ENCODE data around the gene ARRB1.

DNA sequence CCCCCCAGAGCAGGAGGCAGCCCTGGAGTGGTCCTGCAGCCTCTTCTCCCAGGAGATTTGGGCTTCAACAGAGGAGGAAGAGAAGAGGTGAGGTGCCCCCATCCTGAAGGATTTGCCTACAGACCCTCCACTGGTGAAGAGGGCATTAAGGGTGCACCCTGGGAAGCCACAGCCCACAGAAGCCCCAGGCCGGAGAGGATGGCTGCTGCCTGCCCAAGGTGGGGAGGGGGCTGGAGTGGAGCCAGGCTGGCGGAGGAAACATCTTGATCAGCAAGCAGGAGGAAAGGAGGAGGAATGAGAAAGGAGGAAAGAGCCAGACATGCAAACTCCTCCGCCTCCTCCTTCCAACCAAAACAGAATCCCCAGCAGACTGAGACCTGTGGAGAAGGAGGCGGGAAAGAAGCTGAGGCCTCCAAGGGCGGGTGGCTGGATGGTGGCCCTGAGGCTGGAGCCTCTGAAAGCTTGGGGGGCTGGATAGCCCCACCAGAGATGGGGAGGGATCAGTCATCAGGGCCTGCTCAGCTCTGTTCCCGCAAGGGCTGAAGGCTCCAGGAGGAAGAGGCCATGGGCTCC is 31.3 kb downstream of the ARRB1 start:
- no peak for TF ChIP-seq SP1 (IDR thresholded peaks at IDR 0.05; ENCODE audit: low read depth)
- no peak for TF ChIP-seq POLR2A (IDR thresholded peaks at IDR 0.05; ENCODE audit: borderline replicate concordance, extremely low read depth, insufficient read depth, insufficient read length)
- no peak for TF ChIP-seq EZH2 (IDR thresholded peaks at IDR 0.05)
- no peak for TF ChIP-seq POLR2AphosphoS5 (IDR thresholded peaks at IDR 0.05; ENCODE audit: low read depth, low read length)
- TF ChIP-seq ELF1 (IDR thresholded peaks at IDR 0.05; ENCODE audit: borderline replicate concordance, low read depth): no peak
- TF ChIP-seq, protein P1, sequence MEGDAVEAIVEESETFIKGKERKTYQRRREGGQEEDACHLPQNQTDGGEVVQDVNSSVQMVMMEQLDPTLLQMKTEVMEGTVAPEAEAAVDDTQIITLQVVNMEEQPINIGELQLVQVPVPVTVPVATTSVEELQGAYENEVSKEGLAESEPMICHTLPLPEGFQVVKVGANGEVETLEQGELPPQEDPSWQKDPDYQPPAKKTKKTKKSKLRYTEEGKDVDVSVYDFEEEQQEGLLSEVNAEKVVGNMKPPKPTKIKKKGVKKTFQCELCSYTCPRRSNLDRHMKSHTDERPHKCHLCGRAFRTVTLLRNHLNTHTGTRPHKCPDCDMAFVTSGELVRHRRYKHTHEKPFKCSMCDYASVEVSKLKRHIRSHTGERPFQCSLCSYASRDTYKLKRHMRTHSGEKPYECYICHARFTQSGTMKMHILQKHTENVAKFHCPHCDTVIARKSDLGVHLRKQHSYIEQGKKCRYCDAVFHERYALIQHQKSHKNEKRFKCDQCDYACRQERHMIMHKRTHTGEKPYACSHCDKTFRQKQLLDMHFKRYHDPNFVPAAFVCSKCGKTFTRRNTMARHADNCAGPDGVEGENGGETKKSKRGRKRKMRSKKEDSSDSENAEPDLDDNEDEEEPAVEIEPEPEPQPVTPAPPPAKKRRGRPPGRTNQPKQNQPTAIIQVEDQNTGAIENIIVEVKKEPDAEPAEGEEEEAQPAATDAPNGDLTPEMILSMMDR (IDR thresholded peaks at IDR 0.05 in 2 of 3, conservative IDR thresholded peaks at IDR 0.05 in 1 of 3; ENCODE audit: borderline replicate concordance in 1 of 3, insufficient read depth in 1 of 3, low read depth in 2 of 3, low read length in 2 of 3): no peak
- no peak for TF ChIP-seq SIN3A (IDR thresholded peaks at IDR 0.05; ENCODE audit: low read depth)
- no peak for TF ChIP-seq JUND (IDR thresholded peaks at IDR 0.05)
- no peak for TF ChIP-seq ZFX (IDR thresholded peaks at IDR 0.05)
- TF ChIP-seq ZNF274 (IDR thresholded peaks at IDR 0.05; ENCODE audit: low read depth, low read length): no peak
